Occipital lobe (tissue), 2 donors: ENCODE data around the gene PGK1. TPM values are rescaled to one million over a fixed set of nuclear protein-coding genes. Genes with fewer than 3 reads are reported as not detected.
"Not testable (repeated sequence)": the region's sequence is repeated elsewhere in the genome, so short reads cannot be mapped to it uniquely, and the experiment has no call there.

Source experiments
- DNase-seq: peaks from one replicate; lab custom pipeline; 2025; lab: John Stamatoyannopoulos, UW
- total RNA-seq: library from RNA; depleted of rRNA; stranded (reverse); fragments of >200 nt; gene quantifications from one replicate; pipeline ENCODE4 v1.2.3, GENCODE V29; 2014

The PGK1 gene
- total RNA-seq, 1 donor from 2014 or later = 90.8 TPM

DNA sequence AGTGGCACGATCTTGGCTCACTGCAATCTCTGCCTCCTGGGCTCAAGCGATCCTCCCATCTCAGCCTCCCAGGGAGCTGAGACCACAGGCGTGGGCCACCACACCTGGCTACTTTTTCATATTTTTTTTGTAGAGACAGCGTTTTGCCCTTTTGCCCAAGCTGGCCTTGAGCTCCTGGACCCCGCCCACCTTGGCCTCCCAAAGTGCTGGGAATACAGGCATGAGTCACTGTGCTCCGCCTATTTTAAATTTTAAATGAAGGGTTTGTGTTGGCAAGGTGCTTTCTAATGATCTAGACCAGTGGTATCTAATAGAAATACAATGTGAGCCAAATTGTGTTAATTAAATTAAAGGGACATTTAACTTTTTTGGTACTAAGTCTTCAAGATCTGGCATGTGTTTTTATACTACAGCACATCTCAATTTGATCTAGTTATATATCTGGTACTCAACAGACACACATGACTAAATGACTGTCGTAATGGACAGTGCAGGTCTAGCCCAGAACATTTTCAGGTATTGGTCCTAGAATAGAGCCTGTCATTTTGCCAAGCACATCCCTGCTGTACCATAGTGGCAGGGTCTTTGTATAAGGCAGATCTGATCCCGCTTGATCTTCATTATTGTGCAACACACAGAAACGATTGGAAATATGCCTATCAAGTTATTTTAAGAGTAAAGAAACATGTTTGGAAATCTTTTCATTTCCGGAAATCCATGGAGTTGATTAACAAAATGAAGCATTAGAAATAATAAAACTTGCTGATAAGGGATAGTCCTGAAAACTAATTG is 7.3 kb downstream of the PGK1 start:
- DNase-seq = no peak

DNA sequence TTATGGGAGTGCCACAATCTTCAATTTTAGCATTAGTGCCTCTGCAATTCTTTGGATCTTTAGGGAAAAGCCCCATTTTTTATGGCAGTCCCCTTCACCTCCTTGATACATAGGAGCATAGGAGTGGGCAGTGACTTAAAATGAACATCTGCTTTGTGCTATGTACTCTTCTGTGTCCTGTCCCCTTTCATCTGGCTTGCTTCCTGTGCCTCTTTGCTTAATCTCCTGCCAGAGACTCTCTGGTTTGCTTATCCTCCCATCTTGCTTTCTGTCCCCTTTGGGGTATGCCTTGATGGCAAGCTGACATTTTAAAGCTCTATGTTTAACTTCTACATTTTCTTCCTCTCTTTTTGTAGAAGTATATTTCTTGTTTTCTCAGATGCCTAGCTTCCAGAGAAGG is 12.3 kb downstream of the PGK1 start:
- DNase-seq = no peak

DNA sequence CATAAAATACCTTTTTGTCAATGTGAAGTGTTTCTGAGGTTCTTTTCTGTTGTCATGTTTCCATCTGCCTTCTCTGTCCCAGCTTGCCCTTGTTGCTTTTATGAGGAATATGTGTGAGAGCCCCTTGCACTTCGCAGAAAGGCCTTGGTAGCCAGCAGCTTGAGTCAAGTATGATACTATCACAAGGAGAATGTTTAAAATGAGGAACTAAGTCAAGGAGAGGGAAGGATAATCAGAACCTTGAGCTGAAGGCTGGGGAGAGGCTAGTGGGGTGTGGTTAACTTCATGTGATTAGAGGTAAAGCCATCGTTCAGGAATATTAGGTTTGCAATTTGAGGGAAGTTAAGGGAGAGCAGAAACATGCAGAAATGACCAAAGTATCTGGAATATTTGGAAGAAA is 12.7 kb downstream of the PGK1 start:
- DNase-seq = no peak

DNA sequence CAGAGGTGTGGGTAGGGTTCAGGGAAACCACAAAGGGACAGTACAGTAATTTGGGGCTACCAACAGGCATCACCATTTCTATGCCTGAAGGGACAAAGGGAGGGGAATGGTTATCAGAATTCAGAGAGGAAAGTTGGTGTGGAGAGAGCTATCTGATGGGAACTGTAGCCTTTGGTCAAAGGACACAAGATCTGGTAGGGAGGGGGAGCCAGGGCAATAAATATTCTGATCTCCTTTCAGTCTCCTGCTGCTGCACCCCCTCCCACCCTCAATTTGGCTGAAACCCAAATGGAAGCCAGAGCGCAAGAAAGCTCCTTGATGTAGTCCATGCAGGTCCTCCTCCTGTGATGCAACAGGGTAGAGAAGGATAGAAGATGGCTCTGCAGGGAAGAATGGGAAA is 14.6 kb downstream of the PGK1 start:
- no peak for DNase-seq

DNA sequence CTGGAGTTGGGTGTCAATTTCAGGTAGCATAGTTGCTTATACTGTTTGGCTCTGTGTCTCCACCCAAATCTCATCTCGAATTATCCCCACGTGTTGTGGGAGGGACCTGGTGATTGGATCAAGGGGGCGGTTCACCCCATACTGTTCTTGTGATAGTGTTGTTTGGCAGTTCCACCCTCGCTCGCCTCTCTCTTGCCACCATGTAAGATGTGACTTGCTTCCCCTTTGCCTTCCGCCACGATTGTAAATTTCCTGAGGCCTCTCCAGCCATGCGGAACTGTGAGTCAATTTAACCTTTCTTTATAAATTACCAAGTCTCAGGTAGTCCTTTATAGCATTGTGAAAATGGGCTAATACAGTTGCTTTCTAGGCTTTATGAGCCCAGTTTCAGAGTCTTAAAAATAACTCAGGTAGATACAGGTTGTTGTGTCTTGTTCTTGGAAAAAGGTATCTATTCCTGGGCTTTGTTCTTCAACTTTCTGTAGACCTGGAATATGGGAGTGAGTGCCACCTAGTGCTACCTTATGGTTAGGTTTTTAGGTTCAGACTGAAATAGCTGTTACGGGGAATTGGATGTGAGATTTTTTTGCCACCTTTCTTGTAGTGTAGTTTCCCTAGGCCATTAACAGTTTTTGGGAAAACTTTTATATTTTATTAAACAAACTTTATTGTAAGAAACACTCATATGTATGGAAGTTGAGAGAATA is 15.6 kb downstream of the PGK1 start:
- DNase-seq = no peak

DNA sequence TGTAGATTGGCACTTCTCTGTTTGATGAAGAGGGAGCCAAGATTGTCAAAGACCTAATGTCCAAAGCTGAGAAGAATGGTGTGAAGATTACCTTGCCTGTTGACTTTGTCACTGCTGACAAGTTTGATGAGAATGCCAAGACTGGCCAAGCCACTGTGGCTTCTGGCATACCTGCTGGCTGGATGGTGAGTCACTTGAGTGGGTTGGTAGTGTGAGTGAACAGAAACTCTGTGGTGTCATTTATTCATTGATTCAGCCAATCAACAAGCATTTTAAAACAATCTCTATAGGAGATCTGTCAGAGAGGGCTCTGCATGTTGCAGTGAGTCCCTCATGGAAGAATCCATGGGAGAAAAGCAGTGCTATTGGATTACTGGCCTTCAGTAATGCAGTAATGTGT is 19.1 kb downstream of the PGK1 start:
- no peak for DNase-seq

DNA sequence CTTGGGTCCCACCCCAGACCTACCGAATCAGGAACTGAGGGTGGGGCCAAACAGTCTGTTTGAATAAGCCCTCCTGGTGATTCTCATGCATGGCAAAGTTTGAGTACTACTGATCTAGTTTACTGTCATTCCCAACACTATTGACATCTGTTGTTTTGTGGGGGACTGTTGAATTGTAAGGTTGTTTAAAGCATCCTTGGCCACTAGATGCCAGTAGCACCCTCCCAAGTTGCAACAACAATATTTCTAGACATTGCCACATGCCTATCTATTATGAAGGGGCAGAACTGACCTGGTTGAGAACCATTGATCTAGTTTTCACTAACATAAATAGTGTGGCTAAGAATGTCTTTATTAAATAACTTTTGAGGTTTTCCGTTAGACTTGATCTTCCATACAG is 20.3 kb downstream of the PGK1 start:
- DNase-seq = no peak

DNA sequence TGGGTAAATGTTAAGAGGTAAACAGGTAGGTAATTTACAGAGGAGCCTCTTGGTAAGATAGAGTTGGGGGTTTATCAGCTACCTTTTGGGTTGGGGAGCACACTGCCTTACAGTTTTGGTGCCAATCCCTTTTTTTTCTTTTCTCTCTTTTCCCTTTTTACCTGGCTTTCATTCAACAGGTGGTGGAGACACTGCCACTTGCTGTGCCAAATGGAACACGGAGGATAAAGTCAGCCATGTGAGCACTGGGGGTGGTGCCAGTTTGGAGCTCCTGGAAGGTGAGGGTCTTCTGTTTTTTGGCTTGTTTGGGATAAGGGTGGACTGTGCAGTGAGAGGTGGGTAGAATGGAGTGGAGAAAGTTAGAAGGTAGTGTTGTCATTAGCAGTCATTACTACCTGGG is 21.1 kb downstream of the PGK1 start:
- DNase-seq = no peak

DNA sequence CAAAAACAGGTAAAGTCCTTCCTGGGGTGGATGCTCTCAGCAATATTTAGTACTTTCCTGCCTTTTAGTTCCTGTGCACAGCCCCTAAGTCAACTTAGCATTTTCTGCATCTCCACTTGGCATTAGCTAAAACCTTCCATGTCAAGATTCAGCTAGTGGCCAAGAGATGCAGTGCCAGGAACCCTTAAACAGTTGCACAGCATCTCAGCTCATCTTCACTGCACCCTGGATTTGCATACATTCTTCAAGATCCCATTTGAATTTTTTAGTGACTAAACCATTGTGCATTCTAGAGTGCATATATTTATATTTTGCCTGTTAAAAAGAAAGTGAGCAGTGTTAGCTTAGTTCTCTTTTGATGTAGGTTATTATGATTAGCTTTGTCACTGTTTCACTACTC is 21.7 kb downstream of the PGK1 start:
- DNase-seq = not testable (repeated sequence)

DNA sequence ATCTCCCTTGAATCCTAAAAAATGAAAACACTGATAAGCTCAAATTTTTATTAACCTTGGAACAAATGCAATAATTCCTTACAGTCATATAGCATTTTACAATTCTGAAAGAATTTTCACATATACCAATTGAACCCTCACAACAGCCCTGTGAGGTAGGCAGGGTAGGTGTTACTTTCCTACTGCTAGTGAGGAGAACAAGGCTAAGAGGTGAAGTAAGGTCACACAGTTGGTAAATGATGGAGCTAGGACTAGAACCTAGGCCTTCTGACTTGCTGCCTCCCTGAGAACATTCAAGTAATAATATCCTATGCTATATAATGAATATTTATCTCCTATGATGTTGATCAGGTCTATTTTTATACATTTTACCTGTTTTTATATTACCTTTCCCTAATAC is 25.7 kb downstream of the PGK1 start:
- no peak for DNase-seq

DNA sequence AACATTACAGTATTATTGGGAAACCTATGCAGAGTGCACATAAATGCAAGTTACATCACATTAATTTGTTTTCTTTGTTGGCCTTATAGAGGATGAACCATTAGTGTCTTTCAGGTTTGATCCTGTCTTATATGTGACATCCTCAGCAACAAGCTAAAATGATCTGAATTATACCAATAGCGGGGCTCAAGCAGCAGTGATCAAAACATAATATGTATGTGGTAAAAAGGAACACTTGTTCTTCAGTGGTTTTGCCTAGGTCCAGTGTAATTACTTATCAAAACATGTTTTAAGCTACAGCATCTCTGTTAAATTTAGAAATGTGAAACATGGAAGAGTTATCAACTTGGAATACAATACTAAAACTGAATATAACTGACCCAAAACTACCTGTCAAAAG is 26.3 kb downstream of the PGK1 start:
- no peak for DNase-seq

DNA sequence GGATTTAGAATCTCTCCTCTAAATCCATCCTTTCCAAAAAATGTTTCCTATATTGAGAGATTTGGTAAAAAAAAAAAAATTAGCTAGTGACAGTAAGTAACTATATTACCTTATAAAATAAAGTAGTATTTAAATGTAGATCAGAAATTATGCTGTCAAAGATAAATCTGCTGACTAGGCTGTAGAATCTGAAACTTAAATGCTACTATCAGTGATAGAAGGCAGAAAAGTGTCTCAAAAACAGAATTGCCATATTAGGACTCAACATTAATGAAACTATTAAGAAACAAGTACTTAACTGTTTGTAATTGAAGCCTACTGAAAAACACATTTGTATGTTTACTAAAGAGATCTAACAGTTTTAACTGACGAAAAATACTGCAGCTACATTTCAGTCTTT is 27.1 kb downstream of the PGK1 start:
- no peak for DNase-seq

DNA sequence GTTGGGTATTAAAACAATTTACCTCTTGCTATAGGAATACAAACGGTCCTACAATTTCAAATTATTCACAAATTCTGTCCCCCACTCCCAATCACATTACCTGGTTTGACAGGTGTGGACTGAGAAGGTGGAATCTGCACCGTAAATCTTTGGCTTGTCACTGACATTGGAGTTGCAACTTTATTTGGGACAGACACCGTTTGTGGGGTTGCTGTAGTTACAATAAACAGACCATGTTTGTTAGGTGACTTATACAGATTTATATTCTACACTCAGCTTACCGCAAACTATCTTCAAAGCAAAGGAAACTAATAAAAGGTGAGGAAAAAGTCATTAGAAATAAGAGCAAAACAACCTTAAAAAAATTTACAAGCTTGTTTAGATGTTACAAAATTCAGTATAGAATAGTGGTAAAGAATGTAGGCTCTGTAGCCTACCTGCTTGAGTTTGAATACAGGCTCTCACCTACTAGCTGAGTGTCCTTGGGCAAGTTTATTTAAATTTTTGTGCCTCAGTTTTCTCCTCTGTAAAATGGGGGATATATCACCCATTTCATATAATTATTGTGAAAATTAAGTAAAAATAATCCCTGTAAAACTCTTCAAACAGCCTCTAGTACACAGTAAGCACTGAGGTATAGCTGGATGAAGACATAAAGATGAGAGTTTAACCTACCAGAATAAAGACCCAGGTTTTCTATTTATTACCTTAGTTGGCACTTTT is 29.4 kb downstream of the PGK1 start:
- no peak for DNase-seq

DNA sequence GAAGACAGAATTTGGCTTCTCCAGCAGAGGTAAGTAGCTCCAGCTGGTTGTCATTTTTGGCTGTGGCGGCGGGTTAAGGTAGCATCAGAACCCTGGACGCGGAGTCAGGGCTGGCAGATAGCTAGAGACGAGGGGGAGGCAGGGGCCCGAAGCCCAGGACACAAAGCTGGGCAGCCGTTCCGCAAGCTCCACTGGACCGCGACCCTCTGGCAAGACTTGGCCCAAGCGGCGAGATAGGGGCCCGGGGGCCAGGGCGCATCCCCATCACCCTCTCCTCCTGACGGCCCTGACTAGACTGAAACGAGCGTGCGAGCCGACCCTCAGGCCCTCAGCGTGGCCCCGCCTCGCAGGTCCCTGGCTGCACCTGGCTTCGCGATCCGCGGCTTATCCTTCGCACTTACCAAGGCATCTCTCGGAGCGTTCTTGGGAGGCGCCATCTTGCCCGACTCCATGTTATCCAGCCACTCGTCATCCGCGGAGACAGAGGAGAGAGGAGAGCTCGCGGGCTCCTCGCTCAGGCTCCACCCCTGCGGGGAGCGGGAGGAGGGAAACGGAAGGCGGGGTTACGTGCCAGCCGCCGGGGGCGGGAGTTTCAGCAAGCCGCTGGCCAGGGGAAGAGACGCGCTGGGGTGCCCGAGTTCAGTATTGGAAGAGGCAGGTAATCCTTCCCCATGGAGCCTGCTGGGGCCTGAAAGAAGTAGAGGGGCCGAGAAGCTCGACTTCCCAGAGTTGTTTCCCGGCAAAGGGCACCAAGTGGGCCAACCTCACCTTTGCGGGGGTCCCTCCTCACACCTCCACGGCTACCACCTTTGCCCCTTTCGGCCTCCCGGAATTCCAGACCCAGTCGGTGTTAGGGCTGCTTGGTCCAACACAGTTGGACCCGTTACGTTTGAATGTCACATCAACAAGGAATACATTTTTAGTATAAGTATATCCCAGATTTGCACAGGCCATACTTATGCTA is 35.4 kb downstream of the PGK1 start, which contains the start of gene TAF9B:
Gene TAF9B (minus strand): TSS at position 491 of the 964 bp plus-strand sequence. CDS start 39 bp downstream, at position 452.
- DNase-seq = peak; percentile 84

DNA sequence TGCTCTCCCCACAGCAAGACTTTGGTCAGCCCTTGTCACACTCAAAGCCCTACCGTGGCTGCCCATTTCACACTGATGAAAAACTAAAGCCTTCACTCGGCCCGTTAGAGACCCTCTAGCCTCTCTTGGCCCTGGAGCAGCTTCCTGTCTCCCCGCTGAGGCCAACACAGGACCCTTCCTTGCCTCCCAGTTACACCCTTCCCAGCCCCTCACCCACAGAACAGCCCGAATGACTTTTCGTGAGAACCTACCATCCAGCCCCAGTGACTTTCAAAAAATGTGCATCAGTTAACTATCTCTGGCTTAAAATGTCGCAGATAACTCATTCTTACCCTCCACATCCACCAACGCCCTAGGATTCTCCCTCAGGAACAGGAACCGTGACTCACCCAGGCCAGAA is 36.2 kb downstream of the PGK1 start:
- no peak for DNase-seq

DNA sequence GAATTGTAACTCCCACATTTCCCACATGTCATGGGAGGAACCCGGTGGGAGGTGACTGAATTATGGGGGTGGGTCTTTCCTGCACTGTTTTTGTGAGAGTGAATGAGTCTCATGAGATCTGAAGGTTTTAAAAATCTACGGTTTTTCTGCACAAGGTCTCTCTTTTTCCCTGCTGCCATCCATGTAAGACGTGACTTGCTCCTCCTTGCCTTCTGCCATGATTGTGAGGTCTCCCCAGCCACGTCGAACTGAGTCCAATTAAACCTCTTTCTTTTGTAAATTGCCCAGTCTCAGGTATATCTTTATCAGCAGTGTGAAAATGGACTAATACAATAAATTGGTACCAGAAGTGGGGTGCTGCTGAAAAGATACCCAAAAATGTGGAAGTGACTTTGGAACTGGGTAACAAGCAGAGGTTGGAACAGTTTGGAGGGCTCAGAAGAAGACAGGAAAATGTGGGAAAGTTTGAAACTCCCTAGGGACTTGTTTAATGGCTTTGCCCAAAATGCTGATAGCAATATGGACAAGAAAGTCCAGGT is 43.0 kb downstream of the PGK1 start:
- not testable (repeated sequence) for DNase-seq

DNA sequence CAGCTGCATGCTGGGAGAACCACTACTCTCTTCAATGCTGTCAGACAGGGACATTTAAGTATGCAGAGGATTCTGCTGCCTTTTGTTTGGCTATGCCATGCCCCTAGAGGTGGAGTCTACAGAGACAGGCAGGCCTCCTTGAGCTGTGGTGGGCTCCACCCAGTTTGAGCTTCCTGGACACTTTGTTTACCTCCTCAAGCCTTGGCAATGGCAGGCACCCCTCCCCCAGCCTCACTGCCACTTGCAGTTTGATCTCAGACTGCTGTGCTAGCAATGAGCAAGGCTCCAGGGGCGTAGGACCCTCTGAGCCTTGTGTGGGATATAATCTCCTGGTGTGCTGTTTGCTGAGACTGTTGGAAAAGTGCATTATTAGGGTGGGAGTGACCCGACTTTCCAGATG is 53.3 kb downstream of the PGK1 start:
- DNase-seq = not testable (repeated sequence)

DNA sequence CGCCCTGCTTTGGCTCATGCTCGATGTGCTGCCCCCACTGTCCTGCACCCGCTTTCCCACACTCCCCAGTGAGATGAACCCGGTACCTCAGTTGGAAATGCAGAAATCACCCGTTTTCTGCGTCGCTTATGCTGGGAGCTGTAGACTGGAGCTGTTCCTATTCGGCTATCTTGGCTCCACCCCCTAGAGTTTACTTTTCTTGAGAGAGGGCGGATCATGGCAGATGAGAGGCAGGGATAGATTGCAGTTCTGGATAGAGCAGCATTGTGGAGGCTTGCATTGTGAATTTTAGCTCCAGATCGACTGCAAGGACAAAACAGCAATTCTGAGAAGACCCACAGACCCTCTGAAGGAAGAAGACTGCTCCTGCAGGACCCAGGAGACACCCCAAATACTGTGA is 53.8 kb downstream of the PGK1 start:
- not testable (repeated sequence) for DNase-seq

DNA sequence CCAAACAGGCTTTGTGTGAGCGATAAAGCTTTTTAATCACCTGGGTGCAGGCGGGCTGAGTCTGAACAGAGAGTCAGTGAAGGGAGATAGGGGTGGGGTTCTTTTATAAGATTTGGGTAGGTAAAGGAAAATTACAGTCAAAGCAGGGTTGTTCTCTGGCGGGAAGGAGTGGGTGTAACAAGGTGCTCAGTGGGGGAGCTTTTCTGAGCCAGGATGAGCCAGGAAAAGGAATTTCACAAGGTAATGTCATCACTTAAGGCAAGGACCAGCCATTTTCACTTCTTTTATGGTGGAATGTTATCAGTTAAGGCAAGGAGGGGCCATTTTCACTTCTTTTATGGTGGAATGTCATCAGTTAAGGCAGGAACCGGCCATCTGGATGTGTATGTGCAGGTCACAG is 56.7 kb downstream of the PGK1 start:
- DNase-seq = not testable (repeated sequence)

DNA sequence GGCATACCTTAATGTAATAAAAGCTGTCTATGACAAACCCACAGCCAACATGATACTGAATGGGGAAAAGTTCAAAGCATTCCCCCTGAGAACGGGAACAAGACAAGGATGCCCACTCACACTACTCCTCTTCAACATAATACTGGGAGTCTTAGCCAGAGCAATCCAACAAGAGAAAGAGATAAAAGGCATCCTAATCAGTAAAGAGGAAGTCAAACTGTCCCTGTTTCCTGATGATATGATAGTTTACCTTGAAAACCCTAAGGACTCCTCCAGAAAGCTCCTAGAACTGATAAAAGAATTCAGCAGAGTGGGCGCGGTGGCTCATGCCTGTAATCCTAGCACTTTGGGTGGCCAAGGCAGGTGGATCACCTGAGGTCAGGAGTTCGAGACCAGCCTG is 59.1 kb downstream of the PGK1 start:
- DNase-seq = not testable (repeated sequence)

DNA sequence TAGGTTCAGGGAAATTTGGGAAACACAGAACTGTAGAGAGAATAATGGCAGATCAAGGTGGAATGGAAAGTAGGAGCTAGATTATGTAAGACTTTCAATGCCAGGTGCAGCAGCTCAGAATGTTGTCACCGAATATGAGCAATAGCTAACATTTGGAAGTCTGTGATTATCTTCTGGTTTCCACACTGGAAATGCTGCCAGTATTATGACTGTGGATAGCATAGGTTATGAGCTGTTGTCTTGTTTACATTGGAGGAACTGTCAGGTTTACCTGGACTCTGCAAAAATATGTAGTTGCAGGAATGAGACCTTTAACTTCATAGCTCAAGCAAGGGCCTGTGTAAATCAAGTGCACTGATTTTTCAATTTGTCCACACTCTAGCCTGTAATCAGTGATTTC is 61.4 kb downstream of the PGK1 start:
- DNase-seq = no peak
